HUES6 (cell line): ENCODE measurements around the gene GOLPH3.
"Not testable (repeated sequence)": the region's sequence is repeated elsewhere in the genome, so short reads cannot be mapped to it uniquely, and the experiment has no call there.

Source experiments
- H3K27ac ChIP-seq: 2 replicates; pipeline ENCODE4 v1.7.0; 2013; ENCODE audit warnings: low read depth, mild to moderate bottlenecking, low read length, inconsistent platforms
- H3K27me3 ChIP-seq: 2 replicates; pipeline ENCODE4 v1.6.1; 2013; ENCODE audit warnings: low read length; ENCODE audit not compliant: control insufficient read depth, insufficient read depth
- H3K36me3 ChIP-seq: 2 replicates; pipeline ENCODE4 v1.6.1; 2013; ENCODE audit warnings: low read length; ENCODE audit not compliant: control insufficient read depth, insufficient read depth
- H3K4me1 ChIP-seq: 2 replicates; pipeline ENCODE4 v1.6.1; 2013; ENCODE audit warnings: low read length; ENCODE audit not compliant: control insufficient read depth, insufficient read depth
- H3K4me3 ChIP-seq: 2 replicates; pipeline ENCODE4 v1.5.1; 2013; ENCODE audit warnings: low read depth, low read length
- H3K9ac ChIP-seq: one replicate; pipeline ENCODE4 v1.6.1; 2013; ENCODE audit warnings: mild to moderate bottlenecking, low read length
- H3K9me3 ChIP-seq: 2 replicates; pipeline ENCODE4 v1.6.1; 2013; ENCODE audit warnings: low read depth, low read length; ENCODE audit not compliant: control insufficient read depth, insufficient read depth

GOLPH3 gene

DNA sequence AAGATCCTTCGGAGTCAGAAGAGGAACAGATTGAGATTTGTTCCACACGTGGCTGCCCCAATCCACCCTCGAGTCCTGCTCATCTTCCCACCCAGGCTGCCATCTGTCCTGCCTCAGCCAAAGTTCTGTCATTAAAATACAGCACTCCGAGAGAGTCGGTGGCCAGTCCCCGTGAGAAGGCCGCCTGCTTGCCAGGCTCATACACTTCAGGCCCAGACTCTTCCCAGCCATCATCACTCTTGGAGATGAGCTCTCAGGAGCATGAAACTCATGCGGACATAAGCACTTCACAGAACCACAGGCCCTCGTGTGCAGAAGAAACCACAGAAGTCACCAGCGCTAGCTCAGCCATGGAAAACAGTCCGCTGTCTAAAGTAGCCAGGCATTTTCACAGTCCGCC lies 85.9 kb downstream of the GOLPH3 start:
- no peaks in the 10 kb centered on the region for H3K27me3 ChIP-seq
- H3K4me1 ChIP-seq, result peaks cover 8% of the 10 kb centered on the region
- H3K9me3 ChIP-seq, result no peaks in the 10 kb centered on the region

GRCh38 chr5:32087086-32088082 lies 86.7 kb downstream of the GOLPH3 start:
- H3K27ac ChIP-seq, result no peak overlapping the region

More for the DNA sequence above, 85.9 kb downstream of the GOLPH3 start:
- Histone ChIP-seq H3K9ac (no peak overlapping the region), H3K36me3 (peaks cover 2% of the 10 kb centered on the region; the same call in 1 of the 2 replicates), H3K4me3 (no peak overlapping the region), H3K27ac (no peak overlapping the region)

GRCh38 chr5:32083981-32084430 lies 90.1 kb downstream of the GOLPH3 start:
- H3K9ac ChIP-seq, result no peak overlapping the region
- no peak overlapping the region for H3K4me3 ChIP-seq
- no peaks in the 10 kb centered on the region for H3K4me1 ChIP-seq
- H3K27me3 ChIP-seq, result no peaks in the 10 kb centered on the region
- H3K9me3 ChIP-seq, result no peaks in the 10 kb centered on the region
- H3K36me3 ChIP-seq, result peaks cover 2% of the 10 kb centered on the region; the same call in 1 of the 2 replicates
- H3K27ac ChIP-seq, result no peak overlapping the region

More at GRCh38 chr5:32087086-32088082, 86.7 kb downstream of the GOLPH3 start:
- H3K9ac ChIP-seq, result no peak overlapping the region
- no peaks in the 10 kb centered on the region for H3K27me3 ChIP-seq
- H3K9me3 ChIP-seq, result no peaks in the 10 kb centered on the region
- H3K36me3 ChIP-seq, result peaks cover 2% of the 10 kb centered on the region; the same call in 1 of the 2 replicates
- peaks cover 5% of the 10 kb centered on the region; the same call in 1 of the 2 replicates for H3K4me1 ChIP-seq
- no peak overlapping the region for H3K4me3 ChIP-seq

DNA sequence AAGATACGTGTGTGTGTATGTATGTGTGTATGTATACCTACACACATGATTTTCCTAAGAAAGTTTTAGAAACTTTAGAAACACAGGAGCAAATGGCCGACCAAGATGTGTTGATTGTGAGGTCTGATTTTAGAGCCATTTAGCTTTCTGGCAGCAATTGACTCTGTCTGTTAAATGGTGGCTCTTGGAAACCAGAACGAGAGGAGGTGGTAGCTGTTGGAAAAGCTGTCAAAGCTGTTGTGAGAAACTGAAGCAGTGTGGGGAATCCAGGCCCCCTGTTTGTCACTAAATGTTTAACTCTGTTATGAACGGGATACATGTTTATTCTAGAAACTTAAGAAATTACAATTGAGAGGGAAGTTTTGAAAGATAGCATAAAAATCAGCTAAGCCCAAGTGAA lies 91.4 kb downstream of the GOLPH3 start:
- Histone ChIP-seq H3K27ac (no peak overlapping the region), H3K36me3 (peaks cover 2% of the 10 kb centered on the region; the same call in 1 of the 2 replicates), H3K4me1 (no peaks in the 10 kb centered on the region), H3K9ac (no peak overlapping the region), H3K9me3 (no peaks in the 10 kb centered on the region), H3K27me3 (no peaks in the 10 kb centered on the region), H3K4me3 (no peak overlapping the region)

DNA sequence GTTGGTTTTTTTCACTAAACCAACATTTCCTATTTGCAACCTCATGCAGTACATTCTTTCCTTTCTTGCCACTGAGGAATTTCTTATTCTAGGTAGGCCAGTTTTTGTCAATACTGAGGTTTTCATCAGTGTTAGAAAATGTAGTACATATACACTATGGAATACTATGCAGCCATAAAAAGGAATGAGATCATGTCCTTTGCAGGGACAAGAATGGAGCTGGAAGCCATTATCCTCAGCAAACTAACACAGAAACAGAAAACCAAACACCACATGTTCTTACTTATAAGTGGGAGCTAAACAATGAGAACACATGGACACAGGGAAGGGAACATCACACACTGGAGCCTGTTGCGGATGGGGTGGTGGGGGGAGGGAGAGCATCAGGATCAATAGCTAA lies 93.6 kb downstream of the GOLPH3 start:
- not testable (repeated sequence) for H3K27ac ChIP-seq, H3K9ac ChIP-seq, H3K4me3 ChIP-seq, H3K36me3 ChIP-seq, H3K4me1 ChIP-seq, H3K27me3 ChIP-seq, H3K9me3 ChIP-seq

- not testable (repeated sequence) for H3K36me3 ChIP-seq, H3K9me3 ChIP-seq, H3K9ac ChIP-seq, H3K4me1 ChIP-seq, H3K27ac ChIP-seq, H3K27me3 ChIP-seq, H3K4me3 ChIP-seq
Measured at GRCh38 chr5:32078855-32079254, 95.3 kb downstream of the GOLPH3 start.

- Histone ChIP-seq H3K27ac (no peak overlapping the region), H3K27me3 (no peaks in the 10 kb centered on the region), H3K9me3 (peaks cover 6% of the 10 kb centered on the region; the same call in 1 of the 2 replicates), H3K4me1 (no peaks in the 10 kb centered on the region), H3K4me3 (no peak overlapping the region), H3K9ac (no peak overlapping the region), H3K36me3 (no peaks in the 10 kb centered on the region)
Measured at GRCh38 chr5:32076699-32077695, 97.1 kb downstream of the GOLPH3 start.
